ENCODE measurements around the gene PPP1R9A. TPM values are rescaled to one million over a fixed set of nuclear protein-coding genes. Genes with fewer than 3 reads are reported as not detected.

PPP1R9A gene
- total RNA-seq, 1 experiment from 2014 or later: 15.6 TPM

DNA sequence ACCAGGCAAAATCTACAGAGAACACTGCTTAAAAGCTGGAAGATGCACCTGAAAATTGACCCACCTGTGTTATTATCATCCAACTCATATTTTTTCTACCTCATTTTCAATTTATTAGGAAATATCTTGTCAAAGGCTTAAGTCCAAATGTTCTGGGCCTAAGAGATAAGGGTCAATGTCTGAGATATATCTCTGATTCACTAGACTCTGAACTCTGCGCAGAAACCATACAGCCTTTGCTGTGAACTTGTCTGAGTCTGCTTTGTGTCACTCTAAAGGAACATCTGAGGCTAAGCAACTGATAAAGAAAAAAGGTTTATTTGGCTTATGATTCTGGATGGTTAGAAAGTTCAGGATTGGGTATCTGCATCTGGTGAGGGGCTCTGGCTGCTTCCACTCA is 413.3 kb downstream of the PPP1R9A start:
- TF ChIP-seq, protein P1, sequence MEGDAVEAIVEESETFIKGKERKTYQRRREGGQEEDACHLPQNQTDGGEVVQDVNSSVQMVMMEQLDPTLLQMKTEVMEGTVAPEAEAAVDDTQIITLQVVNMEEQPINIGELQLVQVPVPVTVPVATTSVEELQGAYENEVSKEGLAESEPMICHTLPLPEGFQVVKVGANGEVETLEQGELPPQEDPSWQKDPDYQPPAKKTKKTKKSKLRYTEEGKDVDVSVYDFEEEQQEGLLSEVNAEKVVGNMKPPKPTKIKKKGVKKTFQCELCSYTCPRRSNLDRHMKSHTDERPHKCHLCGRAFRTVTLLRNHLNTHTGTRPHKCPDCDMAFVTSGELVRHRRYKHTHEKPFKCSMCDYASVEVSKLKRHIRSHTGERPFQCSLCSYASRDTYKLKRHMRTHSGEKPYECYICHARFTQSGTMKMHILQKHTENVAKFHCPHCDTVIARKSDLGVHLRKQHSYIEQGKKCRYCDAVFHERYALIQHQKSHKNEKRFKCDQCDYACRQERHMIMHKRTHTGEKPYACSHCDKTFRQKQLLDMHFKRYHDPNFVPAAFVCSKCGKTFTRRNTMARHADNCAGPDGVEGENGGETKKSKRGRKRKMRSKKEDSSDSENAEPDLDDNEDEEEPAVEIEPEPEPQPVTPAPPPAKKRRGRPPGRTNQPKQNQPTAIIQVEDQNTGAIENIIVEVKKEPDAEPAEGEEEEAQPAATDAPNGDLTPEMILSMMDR (conservative IDR thresholded peaks at IDR 0.05; ENCODE audit: low read depth, low read length): no peak
- no peak for TF ChIP-seq EZH2 (IDR thresholded peaks at IDR 0.05; ENCODE audit: borderline replicate concordance, low read depth, low read length, poor library complexity, severe bottlenecking)
- Histone ChIP-seq H3K9me3 (ENCODE audit: low read depth, low read length, poor library complexity, severe bottlenecking) (no peaks in the 10 kb centered on the region), H3K27ac (ENCODE audit: low read depth, low read length, poor library complexity, severe bottlenecking) (no peak overlapping the region), H3K27me3 (replicated peaks; ENCODE audit: insufficient read depth, low read depth, low read length, poor library complexity) (no peaks in the 10 kb centered on the region), H3K4me3 (ENCODE audit: low read depth, low read length, poor library complexity, severe bottlenecking) (no peak overlapping the region), H3K4me1 (ENCODE audit: insufficient read depth, low read length, poor library complexity, severe bottlenecking) (no peaks in the 10 kb centered on the region), H3K36me3 (ENCODE audit: insufficient read depth, low read length, poor library complexity, severe bottlenecking) (no peaks in the 10 kb centered on the region)
- DNase-seq (ENCODE audit: low spot score): no peak
- no TSS peak for BruUV-seq (replicated peaks)
- intact Hi-C loops (cut with micrococcal nuclease; ENCODE audit: unreplicated experiment): no loop called here
- ChIA-PET CTCF (no interaction called here), POLR2A (ENCODE audit: low non-redundant PET) (interaction anchor here (0.5 kb wide), 1 partner anchor 810 kb away, joined by 3 read pairs; no protein-coding TSS in a partner anchor)

GRCh38 chr7:95321720-95322119 is 414.3 kb downstream of the PPP1R9A start:
- Histone ChIP-seq H3K27me3 (replicated peaks; ENCODE audit: insufficient read depth, low read depth, low read length, poor library complexity) (no peaks in the 10 kb centered on the region), H3K4me3 (ENCODE audit: low read depth, low read length, poor library complexity, severe bottlenecking) (no peak overlapping the region), H3K4me1 (ENCODE audit: insufficient read depth, low read length, poor library complexity, severe bottlenecking) (no peaks in the 10 kb centered on the region), H3K9me3 (ENCODE audit: low read depth, low read length, poor library complexity, severe bottlenecking) (no peaks in the 10 kb centered on the region), H3K36me3 (ENCODE audit: insufficient read depth, low read length, poor library complexity, severe bottlenecking) (no peaks in the 10 kb centered on the region), H3K27ac (ENCODE audit: low read depth, low read length, poor library complexity, severe bottlenecking) (no peak overlapping the region)
- TF ChIP-seq EZH2 (IDR thresholded peaks at IDR 0.05; ENCODE audit: borderline replicate concordance, low read depth, low read length, poor library complexity, severe bottlenecking): no peak
- no TSS peak for BruUV-seq (replicated peaks)
- intact Hi-C loops (cut with micrococcal nuclease; ENCODE audit: unreplicated experiment): no loop called here
- no peak for DNase-seq (ENCODE audit: low spot score)
- POLR2A ChIA-PET (ENCODE audit: low non-redundant PET): no interaction called here
- CTCF ChIA-PET: no interaction called here

- Histone ChIP-seq H3K4me1 (ENCODE audit: insufficient read depth, low read length, poor library complexity, severe bottlenecking) (no peaks in the 10 kb centered on the region), H3K36me3 (ENCODE audit: insufficient read depth, low read length, poor library complexity, severe bottlenecking) (no peaks in the 10 kb centered on the region), H3K9me3 (ENCODE audit: low read depth, low read length, poor library complexity, severe bottlenecking) (no peaks in the 10 kb centered on the region), H3K27me3 (replicated peaks; ENCODE audit: insufficient read depth, low read depth, low read length, poor library complexity) (no peaks in the 10 kb centered on the region), H3K27ac (ENCODE audit: low read depth, low read length, poor library complexity, severe bottlenecking) (no peak overlapping the region), H3K4me3 (ENCODE audit: low read depth, low read length, poor library complexity, severe bottlenecking) (no peak overlapping the region)
- POLR2A ChIA-PET (ENCODE audit: low non-redundant PET): no interaction called here
- no peak for DNase-seq (ENCODE audit: low spot score)
- CTCF ChIA-PET: no interaction called here
- no peak for TF ChIP-seq EZH2 (IDR thresholded peaks at IDR 0.05; ENCODE audit: borderline replicate concordance, low read depth, low read length, poor library complexity, severe bottlenecking)
- BruUV-seq (replicated peaks): no TSS peak
- intact Hi-C loops (cut with micrococcal nuclease; ENCODE audit: unreplicated experiment): no loop called here
Measured at GRCh38 chr7:95322396-95322795, 415.0 kb downstream of the PPP1R9A start.

DNA sequence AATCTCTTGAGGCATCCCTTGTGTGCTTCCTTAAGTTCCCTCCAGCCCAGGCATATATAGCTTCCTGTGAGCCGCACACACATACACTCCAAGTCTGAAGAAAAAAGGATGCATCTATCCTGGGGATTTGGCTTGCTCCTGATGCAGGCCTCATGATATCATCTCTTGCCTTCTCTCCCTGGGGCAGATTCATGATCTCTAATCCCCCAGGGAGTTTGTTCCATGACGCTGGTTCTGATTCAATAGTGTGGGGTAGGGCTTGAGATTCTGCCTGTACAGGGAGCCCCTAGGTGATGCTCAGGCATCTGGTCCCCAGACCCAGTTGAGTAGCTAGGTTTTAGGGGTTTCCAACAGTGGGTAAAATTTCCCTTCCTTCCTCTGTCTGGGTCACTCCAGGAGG is 415.5 kb downstream of the PPP1R9A start:
- ChIA-PET POLR2A (ENCODE audit: low non-redundant PET) (no interaction called here), CTCF (no interaction called here)
- Histone ChIP-seq H3K9me3 (ENCODE audit: low read depth, low read length, poor library complexity, severe bottlenecking) (no peaks in the 10 kb centered on the region), H3K4me1 (ENCODE audit: insufficient read depth, low read length, poor library complexity, severe bottlenecking) (no peaks in the 10 kb centered on the region), H3K27me3 (replicated peaks; ENCODE audit: insufficient read depth, low read depth, low read length, poor library complexity) (no peaks in the 10 kb centered on the region), H3K4me3 (ENCODE audit: low read depth, low read length, poor library complexity, severe bottlenecking) (no peak overlapping the region), H3K36me3 (ENCODE audit: insufficient read depth, low read length, poor library complexity, severe bottlenecking) (no peaks in the 10 kb centered on the region), H3K27ac (ENCODE audit: low read depth, low read length, poor library complexity, severe bottlenecking) (no peak overlapping the region)
- intact Hi-C loops (cut with micrococcal nuclease; ENCODE audit: unreplicated experiment): no loop called here
- DNase-seq (ENCODE audit: low spot score): no peak
- no TSS peak for BruUV-seq (replicated peaks)
- TF ChIP-seq EZH2 (IDR thresholded peaks at IDR 0.05; ENCODE audit: borderline replicate concordance, low read depth, low read length, poor library complexity, severe bottlenecking): no peak
